Esophagus muscularis mucosa (tissue), 3 donors: ENCODE results near the gene DAB2IP.

Experiments
- POLR2A ChIP-seq: fragments of 450-650 bp; IDR thresholded peaks from one replicate; pipeline ENCODE4 v1.6.1; 2017; ENCODE audit warnings: antibody characterized with exemption, moderate library complexity, mild to moderate bottlenecking, low read depth
- TF ChIP-seq, protein P1 (sequence below), 3 experiments: fragments of 200-600 bp in 2 of 3; fragments of 450-650 bp in 1 of 3; sonication (generic) in 2 of 3; IDR thresholded peaks; one replicate each; pipeline ENCODE4 v1.5.1; 2017 to 2019; ENCODE audit warnings: antibody characterized with exemption in 3 of 3, mild to moderate bottlenecking in 2 of 3, moderate library complexity in 1 of 3

GRCh38 chr9:121732389-121732788, 81.0 kb downstream of the DAB2IP start:
- TF ChIP-seq POLR2A: no peak
- TF ChIP-seq, protein P1, sequence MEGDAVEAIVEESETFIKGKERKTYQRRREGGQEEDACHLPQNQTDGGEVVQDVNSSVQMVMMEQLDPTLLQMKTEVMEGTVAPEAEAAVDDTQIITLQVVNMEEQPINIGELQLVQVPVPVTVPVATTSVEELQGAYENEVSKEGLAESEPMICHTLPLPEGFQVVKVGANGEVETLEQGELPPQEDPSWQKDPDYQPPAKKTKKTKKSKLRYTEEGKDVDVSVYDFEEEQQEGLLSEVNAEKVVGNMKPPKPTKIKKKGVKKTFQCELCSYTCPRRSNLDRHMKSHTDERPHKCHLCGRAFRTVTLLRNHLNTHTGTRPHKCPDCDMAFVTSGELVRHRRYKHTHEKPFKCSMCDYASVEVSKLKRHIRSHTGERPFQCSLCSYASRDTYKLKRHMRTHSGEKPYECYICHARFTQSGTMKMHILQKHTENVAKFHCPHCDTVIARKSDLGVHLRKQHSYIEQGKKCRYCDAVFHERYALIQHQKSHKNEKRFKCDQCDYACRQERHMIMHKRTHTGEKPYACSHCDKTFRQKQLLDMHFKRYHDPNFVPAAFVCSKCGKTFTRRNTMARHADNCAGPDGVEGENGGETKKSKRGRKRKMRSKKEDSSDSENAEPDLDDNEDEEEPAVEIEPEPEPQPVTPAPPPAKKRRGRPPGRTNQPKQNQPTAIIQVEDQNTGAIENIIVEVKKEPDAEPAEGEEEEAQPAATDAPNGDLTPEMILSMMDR (IDR thresholded peaks at IDR 0.05): no peak
